Left kidney (tissue), 2 donors: Measurements from ENCODE around the gene MUC5B. TPM values are rescaled to one million over a fixed set of nuclear protein-coding genes. Genes with fewer than 3 reads are reported as not detected.
"Not testable (repeated sequence)": the region's sequence is repeated elsewhere in the genome, so short reads cannot be mapped to it uniquely, and the experiment has no call there.

ENCODE experiments used
- DNase-seq: peaks from one replicate; pipeline ENCODE4 v3.0.0-alpha.2; 2013
- polyA plus RNA-seq: library from polyadenylated mRNA; unstranded; fragments of 120-200 nt; gene quantifications from one replicate; pipeline ENCODE4 v1.2.1, GENCODE V29; 2013; ENCODE audit not compliant: insufficient read length

MUC5B gene
- polyA plus RNA-seq, 1 donor, result 0.12 TPM

- DNase-seq, result no peak
Observed at GRCh38 chr11:1251236-1251770, 28.4 kb downstream of the MUC5B start.

- no peak for DNase-seq
Observed at GRCh38 chr11:1252371-1253102, 29.7 kb downstream of the MUC5B start.

- no peak for DNase-seq
Observed at GRCh38 chr11:1253103-1253485, 30.2 kb downstream of the MUC5B start.

GRCh38 chr11:1254086-1254648 is 31.3 kb downstream of the MUC5B start:
- DNase-seq, result no peak

DNA sequence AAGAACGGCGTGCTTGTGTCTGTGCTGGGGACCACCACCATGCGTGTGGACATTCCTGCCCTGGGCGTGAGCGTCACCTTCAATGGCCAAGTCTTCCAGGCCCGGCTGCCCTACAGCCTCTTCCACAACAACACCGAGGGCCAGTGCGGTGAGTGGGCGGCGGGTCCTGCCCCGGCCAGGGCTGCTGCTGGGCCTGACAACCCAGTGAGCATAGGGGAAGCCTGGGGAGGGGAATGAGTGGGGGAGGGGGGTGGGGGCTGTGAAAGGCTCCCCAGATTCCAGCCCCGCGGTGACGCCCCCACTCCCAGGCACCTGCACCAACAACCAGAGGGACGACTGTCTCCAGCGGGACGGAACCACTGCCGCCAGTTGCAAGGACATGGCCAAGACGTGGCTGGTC is 31.9 kb downstream of the MUC5B start:
- no peak for DNase-seq

- DNase-seq, result no peak
Observed at GRCh38 chr11:1255151-1255550, 32.3 kb downstream of the MUC5B start.

GRCh38 chr11:1256257-1257045 is 33.6 kb downstream of the MUC5B start:
- DNase-seq, result no peak

GRCh38 chr11:1257366-1257765 is 34.5 kb downstream of the MUC5B start:
- no peak for DNase-seq

DNA sequence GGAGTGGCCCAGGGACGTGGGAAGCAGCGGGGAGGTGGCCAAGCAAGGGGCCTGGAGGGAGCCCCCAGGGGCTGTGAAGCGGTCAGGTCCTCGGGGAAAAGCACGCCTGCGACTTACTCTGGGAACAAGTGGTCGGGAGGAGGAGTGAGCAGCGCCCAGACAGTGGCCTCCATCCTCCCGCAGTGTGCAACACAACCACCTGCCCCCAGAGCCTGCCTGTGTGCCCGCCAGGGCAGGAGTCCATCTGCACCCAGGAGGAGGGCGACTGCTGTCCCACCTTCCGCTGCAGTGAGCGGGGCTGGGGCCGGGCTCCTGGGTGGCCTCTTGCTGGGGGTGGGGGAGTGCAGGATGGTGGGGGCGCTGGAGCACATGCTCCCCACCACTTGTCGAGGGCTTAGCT is 35.0 kb downstream of the MUC5B start:
- no peak for DNase-seq

DNA sequence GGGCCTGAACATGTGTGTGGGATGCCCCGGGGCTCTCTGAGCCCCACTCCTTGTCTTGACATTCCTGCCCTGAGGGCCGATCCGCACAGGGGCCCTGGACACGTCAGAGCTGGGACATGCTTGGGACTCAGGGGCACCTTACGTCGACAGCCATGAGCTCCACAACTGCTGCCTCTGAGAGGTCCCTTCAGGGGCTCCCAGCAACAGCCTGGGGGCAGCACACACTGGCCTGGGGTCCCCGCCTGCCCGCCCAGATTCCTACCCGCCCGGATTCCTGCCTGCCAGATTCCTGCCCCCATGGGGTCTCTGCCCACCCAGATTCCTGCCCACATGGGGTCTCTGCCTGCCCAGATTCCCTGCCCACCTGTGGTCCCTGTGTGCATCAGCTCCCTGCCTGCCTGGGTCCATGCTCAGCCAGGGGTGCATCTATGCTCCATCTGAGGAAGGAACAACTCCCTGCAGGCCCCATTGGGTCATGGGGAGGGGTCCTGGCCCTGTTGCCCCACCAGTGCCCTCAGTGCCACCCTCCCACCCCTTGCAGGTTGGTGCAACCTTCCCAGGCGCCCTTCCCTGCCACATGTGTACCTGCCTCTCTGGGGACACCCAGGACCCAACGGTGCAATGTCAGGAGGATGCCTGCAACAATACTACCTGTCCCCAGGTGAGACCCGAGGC is 35.7 kb downstream of the MUC5B start:
- no peak for DNase-seq

GRCh38 chr11:1259076-1259461 is 36.2 kb downstream of the MUC5B start:
- DNase-seq, result no peak

GRCh38 chr11:1259561-1259960 is 36.7 kb downstream of the MUC5B start:
- no peak for DNase-seq

DNA sequence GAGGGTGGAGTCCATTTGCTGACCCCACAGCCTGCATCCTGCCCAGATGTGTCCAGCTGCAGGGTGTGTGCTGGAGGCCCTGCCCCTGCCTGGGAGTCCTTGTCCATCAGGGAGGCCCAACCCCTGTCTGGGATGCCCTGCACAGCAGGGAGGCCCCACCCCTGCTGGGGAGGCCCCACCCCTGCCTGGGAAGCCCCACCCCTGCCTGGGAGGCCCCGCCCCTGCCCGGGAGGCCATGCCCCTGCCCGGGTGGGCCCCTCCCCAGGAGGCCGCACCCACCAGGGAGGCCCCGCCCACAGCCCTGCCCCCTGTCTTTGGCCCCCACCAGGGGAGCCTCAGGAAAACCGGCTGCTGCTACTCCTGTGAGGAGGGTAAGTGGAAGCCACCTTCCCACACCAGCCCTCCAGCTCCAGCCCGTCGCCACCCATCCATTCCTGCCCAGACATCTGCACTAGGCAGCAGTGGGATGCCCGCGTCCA is 37.2 kb downstream of the MUC5B start:
- DNase-seq, result no peak

GRCh38 chr11:1260620-1261019 is 37.8 kb downstream of the MUC5B start:
- DNase-seq, result no peak

DNA sequence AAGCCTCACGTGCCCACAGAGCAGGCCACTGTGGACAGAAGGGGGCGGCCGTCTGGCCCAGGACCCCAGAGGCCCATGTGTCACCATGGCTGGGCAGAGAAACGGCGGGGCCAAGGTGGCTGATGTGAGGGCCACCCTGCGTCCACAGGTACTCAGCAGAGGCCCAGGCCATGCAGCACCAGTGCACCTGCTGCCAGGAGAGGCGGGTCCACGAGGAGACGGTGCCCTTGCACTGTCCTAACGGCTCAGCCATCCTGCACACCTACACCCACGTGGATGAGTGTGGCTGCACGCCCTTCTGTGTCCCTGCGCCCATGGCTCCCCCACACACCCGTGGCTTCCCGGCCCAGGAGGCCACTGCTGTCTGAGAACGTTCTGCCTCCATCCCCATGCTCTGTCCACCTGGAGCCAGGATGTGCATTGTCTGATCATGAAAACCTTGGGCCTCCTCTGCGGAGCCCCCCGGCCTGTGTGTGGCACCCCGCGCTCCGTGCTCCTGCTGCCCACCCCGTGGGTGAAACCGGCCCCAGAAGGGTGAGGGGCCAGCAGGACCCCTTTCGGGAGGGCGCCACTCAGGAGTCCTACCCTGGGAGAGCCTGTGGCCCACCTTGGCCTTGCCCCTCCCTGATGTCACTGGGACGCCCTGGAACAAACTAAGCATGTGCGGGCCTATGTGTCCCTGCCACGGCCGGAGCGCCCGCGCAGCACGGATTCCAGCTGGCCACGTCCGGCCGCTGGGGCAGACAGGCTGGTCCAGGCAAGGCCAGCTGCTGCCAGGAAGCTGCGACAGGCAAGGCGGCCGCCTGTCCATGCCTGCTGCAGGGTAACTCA is 38.6 kb downstream of the MUC5B start:
- DNase-seq, result no peak

GRCh38 chr11:1262172-1263006 is 39.5 kb downstream of the MUC5B start:
- peak; percentile 85 for DNase-seq

GRCh38 chr11:1263010-1263409 is 40.1 kb downstream of the MUC5B start:
- DNase-seq, result no peak

DNA sequence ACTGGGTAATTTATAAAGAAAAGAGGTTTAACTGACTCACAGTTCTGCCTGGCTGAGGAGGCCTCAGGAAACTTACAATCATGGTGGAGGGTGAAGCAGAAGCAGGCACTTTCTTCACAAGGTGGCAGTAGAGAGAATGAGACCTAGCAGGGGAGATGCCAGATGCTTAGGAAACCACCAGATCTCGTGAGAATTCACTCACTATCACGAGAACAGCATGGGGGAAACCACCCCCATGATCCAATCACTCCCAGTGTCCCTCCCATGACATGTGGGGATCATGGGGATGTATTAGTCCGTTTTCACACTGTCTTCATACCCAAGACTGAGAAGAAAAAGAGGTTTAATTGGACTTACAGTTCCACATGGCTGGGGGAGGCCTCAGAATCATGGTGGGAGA is 41.6 kb downstream of the MUC5B start:
- peak; percentile 24 for DNase-seq

GRCh38 chr11:1265480-1265879 is 42.6 kb downstream of the MUC5B start:
- DNase-seq, result not testable (repeated sequence)

DNA sequence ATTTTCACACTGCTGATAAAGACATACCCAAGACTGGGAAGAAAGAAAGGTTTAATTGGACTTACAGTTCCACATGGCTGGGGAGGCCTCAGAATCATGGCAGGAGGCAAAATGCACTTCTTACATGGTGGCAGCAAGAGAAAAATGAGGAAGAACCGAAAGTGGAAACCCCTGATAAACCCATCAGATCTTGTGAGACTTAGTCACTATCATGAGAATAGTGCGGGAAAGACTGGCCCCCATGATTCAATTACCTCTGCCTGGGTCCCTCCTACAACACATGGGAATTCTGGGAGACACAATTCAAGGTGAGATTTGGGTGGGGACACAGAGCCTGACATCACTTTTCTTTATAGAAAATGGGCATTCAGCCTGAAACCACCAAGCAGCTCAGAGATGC is 44.1 kb downstream of the MUC5B start:
- not testable (repeated sequence) for DNase-seq
